Lower lobe of right lung (tissue), 2 donors: ENCODE results near the gene PMIS2. TPM values are rescaled to one million over a fixed set of nuclear protein-coding genes. Genes with fewer than 3 reads are reported as not detected.

ENCODE experiments used
- ATAC-seq, 2 donors: fragments of 200-7000 bp; cut with Tn5 transposase; one replicate each; pipeline ENCODE4 v1.9.1; 2020 to 2022; ENCODE audit warnings: mild to moderate bottlenecking in 2 of 2, moderate library complexity in 2 of 2
- DNase-seq: peaks from one replicate; pipeline ENCODE4 v3.0.0-alpha.2; 2020
- H3K27ac ChIP-seq: fragments of 200-600 bp; one replicate; pipeline ENCODE4 v1.8.0; 2022
- H3K27me3 ChIP-seq: fragments of 200-600 bp; one replicate; pipeline ENCODE4 v1.8.0; 2022; ENCODE audit warnings: low read depth
- H3K36me3 ChIP-seq: fragments of 200-600 bp; one replicate; pipeline ENCODE4 v1.8.0; 2022; ENCODE audit warnings: mild to moderate bottlenecking
- H3K4me1 ChIP-seq: fragments of 200-600 bp; one replicate; pipeline ENCODE4 v1.8.0; 2022
- H3K4me3 ChIP-seq: fragments of 200-600 bp; one replicate; pipeline ENCODE4 v1.8.0; 2022; ENCODE audit warnings: mild to moderate bottlenecking
- H3K9me3 ChIP-seq: fragments of 200-600 bp; one replicate; pipeline ENCODE4 v1.8.0; 2022
- CTCF ChIP-seq: fragments of 200-600 bp; IDR thresholded peaks from one replicate; pipeline ENCODE4 v1.8.0; 2022; ENCODE audit warnings: antibody characterized with exemption, mild to moderate bottlenecking
- intact Hi-C: fragments of 100-400 bp; cut with DNase I; formaldehyde crosslinking; loops from one replicate; pipeline ENCODE4 v1.11.0; 2022
- total RNA-seq: library from RNA; stranded (reverse); fragmentation: NEBNext Ultra II Directional; extraction: Animal tissue kit (Norgen Biotek cat#: 25700); gene quantifications from one replicate; pipeline ENCODE4 v1.2.1, GENCODE V29; 2021
- donor health status: DM: no; HTN: yes; CAD: no; lungs with severe emphysema.

The PMIS2 gene
- total RNA-seq, 1 donor from 2014 or later, result not detected

- DNase-seq, result no peak
- intact Hi-C loops, result no loop called here
- H3K4me1 ChIP-seq, result no peaks in the 10 kb centered on the region
Measured at GRCh38 chr19:35636651-35637050, 50.7 kb downstream of the PMIS2 start.

More at GRCh38 chr19:35636651-35637050, 50.7 kb downstream of the PMIS2 start:
- no peak for ATAC-seq
- Histone ChIP-seq H3K36me3 (peaks cover 67% of the 10 kb centered on the region), H3K4me3 (no peak overlapping the region), H3K27ac (no peak overlapping the region), H3K27me3 (no peaks in the 10 kb centered on the region), H3K9me3 (no peaks in the 10 kb centered on the region)
- no peak for TF ChIP-seq CTCF

Other genes with a start within 250 kb of the PMIS2 start
- not detected for gene FFAR1, start 238.3 kb upstream of the PMIS2 start, total RNA-seq
- gene FFAR3, start 227.7 kb upstream of the PMIS2 start, total RNA-seq, result not detected
- not detected for gene GPR42, start 215.1 kb upstream of the PMIS2 start, total RNA-seq
- 4.7 TPM for gene FFAR2, start 137.9 kb upstream of the PMIS2 start, total RNA-seq
- gene KRTDAP, start 95.7 kb upstream of the PMIS2 start, total RNA-seq, result 0.89 TPM
- gene DMKN, start 72.5 kb upstream of the PMIS2 start, total RNA-seq, result 70.7 TPM
- gene SBSN, start 57.9 kb upstream of the PMIS2 start, total RNA-seq, result not detected
- not detected for gene GAPDHS, start 52.7 kb upstream of the PMIS2 start, total RNA-seq
- 81.6 TPM for gene TMEM147, start 40.5 kb upstream of the PMIS2 start, total RNA-seq
- gene ATP4A, start 22.5 kb upstream of the PMIS2 start, total RNA-seq, result not detected
- 9.1 TPM for gene HAUS5, start 26.6 kb downstream of the PMIS2 start, total RNA-seq
- gene RBM42, start 42.9 kb downstream of the PMIS2 start, total RNA-seq, result 56.1 TPM
- 1.1 TPM for gene ETV2, start 55.6 kb downstream of the PMIS2 start, total RNA-seq
- gene COX6B1, start 62.1 kb downstream of the PMIS2 start, total RNA-seq, result 267 TPM
- gene UPK1A, start 80.3 kb downstream of the PMIS2 start, total RNA-seq, result not detected
- 0.21 TPM for gene ZBTB32, start 118.4 kb downstream of the PMIS2 start, total RNA-seq
- gene KMT2B, start 131.8 kb downstream of the PMIS2 start, total RNA-seq, result 37.2 TPM
- gene IGFLR1, start 156.3 kb downstream of the PMIS2 start, total RNA-seq, result 17.1 TPM
- 20.3 TPM for gene U2AF1L4, start 159.2 kb downstream of the PMIS2 start, total RNA-seq
- gene PSENEN, start 159.5 kb downstream of the PMIS2 start, total RNA-seq, result 60.0 TPM
- 7.2 TPM for gene LIN37, start 162.4 kb downstream of the PMIS2 start, total RNA-seq
- gene HSPB6, start 170.9 kb downstream of the PMIS2 start, total RNA-seq, result 29.4 TPM
- 20.8 TPM for gene PROSER3, start 172.0 kb downstream of the PMIS2 start, total RNA-seq
- 13.1 TPM for gene ARHGAP33, start 189.4 kb downstream of the PMIS2 start, total RNA-seq
- not detected for gene PRODH2, start 226.7 kb downstream of the PMIS2 start, total RNA-seq